Loucy (cell line): ENCODE data around the gene HOXC4.
"Not testable (repeated sequence)": the region's sequence is repeated elsewhere in the genome, so short reads cannot be mapped to it uniquely, and the experiment has no call there.

ENCODE experiments used
- H2AFZ ChIP-seq: fragments of 200-600 bp; sonication (generic); 2 replicates; pipeline ENCODE4 v1.6.0; 2016; ENCODE audit warnings: antibody characterized with exemption, mild to moderate bottlenecking, low read length, moderate library complexity
- H3F3A ChIP-seq: fragments of 200-600 bp; 2 replicates; pipeline ENCODE4 v1.6.0; 2016; ENCODE audit warnings: antibody characterized with exemption, low read depth, mild to moderate bottlenecking
- H3K27me3 ChIP-seq: fragments of 200-600 bp; sonication (generic); 2 replicates; pipeline ENCODE4 v1.6.1; 2014; ENCODE audit warnings: low read length, mild to moderate bottlenecking; ENCODE audit not compliant: insufficient read depth, poor library complexity, severe bottlenecking
- H3K36me3 ChIP-seq: fragments of 200-600 bp; sonication (generic); 2 replicates; pipeline ENCODE4 v1.6.1; 2016; ENCODE audit warnings: low read length; ENCODE audit not compliant: insufficient read depth
- H3K4me1 ChIP-seq: fragments of 200-600 bp; sonication (generic); 2 replicates; pipeline ENCODE4 v1.5.1; 2014; ENCODE audit warnings: low read length, mild to moderate bottlenecking; ENCODE audit not compliant: insufficient read depth, poor library complexity, severe bottlenecking
- H3K4me2 ChIP-seq: fragments of 200-600 bp; sonication (generic); 2 replicates; pipeline ENCODE4 v1.6.0; 2014; ENCODE audit warnings: antibody characterized with exemption, low read length, low read depth, mild to moderate bottlenecking; ENCODE audit not compliant: poor library complexity, severe bottlenecking
- H3K4me3 ChIP-seq: fragments of 200-600 bp; sonication (generic); 2 replicates; pipeline ENCODE4 v1.5.1; 2014; ENCODE audit warnings: low read length, mild to moderate bottlenecking, mixed read lengths; ENCODE audit not compliant: poor library complexity, severe bottlenecking
- H3K79me2 ChIP-seq: fragments of 200-600 bp; sonication (generic); 2 replicates; pipeline ENCODE4 v1.6.1; 2014; ENCODE audit warnings: low read length; ENCODE audit not compliant: insufficient read depth
- H3K9ac ChIP-seq: fragments of 200-600 bp; sonication (generic); 2 replicates; pipeline ENCODE4 v1.6.0; 2014; ENCODE audit warnings: mild to moderate bottlenecking, low read depth, low read length, moderate library complexity; ENCODE audit not compliant: poor library complexity, severe bottlenecking
- H3K9me2 ChIP-seq: fragments of 200-600 bp; sonication (generic); replicated peaks from 2 replicates; pipeline ENCODE4 v1.6.1; 2016; ENCODE audit warnings: low read depth, low read length, mixed read lengths
- H3K9me3 ChIP-seq: fragments of 200-600 bp; sonication (generic); 2 replicates; pipeline ENCODE4 v1.6.1; 2014; ENCODE audit warnings: mild to moderate bottlenecking, antibody characterized with exemption, low read length, low read depth; ENCODE audit not compliant: insufficient read depth
- H4K20me1 ChIP-seq: fragments of 200-600 bp; sonication (generic); 2 replicates; pipeline ENCODE4 v1.6.0; 2014; ENCODE audit warnings: antibody characterized with exemption, low read length, mild to moderate bottlenecking; ENCODE audit not compliant: insufficient read depth, poor library complexity, severe bottlenecking

HOXC4 gene

DNA sequence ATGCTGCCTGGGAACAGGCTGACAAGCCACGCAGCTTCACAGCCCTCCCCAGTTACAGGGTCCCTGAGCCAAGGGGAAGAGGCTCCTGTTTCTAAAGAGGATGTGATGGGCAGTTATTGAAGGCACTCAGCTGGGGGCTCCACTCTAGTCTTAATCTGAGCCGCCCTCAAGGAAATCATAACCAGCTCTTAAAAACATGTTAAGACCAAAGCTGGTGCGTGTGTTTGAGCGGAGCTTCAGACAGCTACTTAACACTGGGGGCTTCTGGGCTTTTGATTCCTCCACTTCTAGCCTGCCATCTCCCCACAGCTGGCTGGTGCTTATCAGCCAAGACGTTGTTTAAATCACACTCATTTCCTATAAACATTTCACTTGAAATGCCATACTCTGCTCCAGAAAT, 42.3 kb downstream of the HOXC4 start:
- not testable (repeated sequence) for H3K4me2 ChIP-seq, H3K9me2 ChIP-seq, H2AFZ ChIP-seq, H3K9me3 ChIP-seq, H3K27me3 ChIP-seq, H3K79me2 ChIP-seq, H3K36me3 ChIP-seq, H3K4me1 ChIP-seq, H3F3A ChIP-seq, H3K9ac ChIP-seq, H4K20me1 ChIP-seq, H3K4me3 ChIP-seq

- H3K4me3 ChIP-seq, H4K20me1 ChIP-seq, H3K27me3 ChIP-seq, H3K9me2 ChIP-seq, H3K79me2 ChIP-seq, H3K4me2 ChIP-seq, H3K36me3 ChIP-seq, H3K4me1 ChIP-seq, H3K9ac ChIP-seq, H3K9me3 ChIP-seq, H3F3A ChIP-seq, H2AFZ ChIP-seq: not testable (repeated sequence)
Observed at GRCh38 chr12:54098644-54099043, 45.0 kb downstream of the HOXC4 start.

DNA sequence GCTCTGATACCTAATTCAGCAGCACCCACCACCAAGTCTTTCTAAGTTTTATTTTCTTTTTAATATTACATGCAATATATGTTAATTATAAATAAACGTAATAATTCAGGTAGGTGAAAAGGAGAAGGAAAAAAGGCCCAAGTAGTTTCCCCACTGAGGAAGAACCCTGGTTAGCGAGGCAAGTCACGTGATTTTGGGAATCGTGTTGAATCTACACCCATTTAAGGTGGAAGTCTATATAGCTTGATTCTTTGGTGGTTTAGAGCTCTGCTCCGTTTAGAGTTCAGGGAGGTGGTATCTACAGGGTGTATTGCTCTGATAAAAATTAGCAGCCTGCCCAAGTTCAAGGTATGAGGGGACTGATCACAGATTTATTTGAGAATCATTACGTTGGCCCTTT, 47.0 kb downstream of the HOXC4 start:
- H3K4me3 ChIP-seq, H3K9me3 ChIP-seq, H4K20me1 ChIP-seq, H3K36me3 ChIP-seq, H2AFZ ChIP-seq, H3K79me2 ChIP-seq, H3K27me3 ChIP-seq, H3K4me2 ChIP-seq, H3K9ac ChIP-seq, H3K9me2 ChIP-seq, H3K4me1 ChIP-seq, H3F3A ChIP-seq: not testable (repeated sequence)

DNA sequence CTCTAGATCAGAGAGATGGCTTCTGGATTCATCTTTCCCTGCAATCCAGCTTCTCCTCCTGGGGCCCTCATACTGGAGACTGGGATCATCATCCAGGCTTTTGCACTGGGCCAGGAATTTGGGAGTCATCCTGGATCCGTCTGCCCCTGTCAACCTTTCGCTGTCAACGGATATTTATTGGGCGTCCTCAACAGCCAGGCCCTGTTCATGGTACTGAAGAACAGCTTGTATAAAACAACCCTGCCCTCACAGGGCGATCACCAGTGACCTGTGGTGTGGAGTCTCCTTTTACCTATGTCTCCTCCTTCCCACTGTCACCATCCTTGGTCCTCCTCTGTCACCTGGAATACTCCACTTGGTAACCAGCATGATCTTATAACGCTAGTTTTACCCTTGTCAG, 48.6 kb downstream of the HOXC4 start:
- not testable (repeated sequence) for H3F3A ChIP-seq, H4K20me1 ChIP-seq, H3K27me3 ChIP-seq

DNA sequence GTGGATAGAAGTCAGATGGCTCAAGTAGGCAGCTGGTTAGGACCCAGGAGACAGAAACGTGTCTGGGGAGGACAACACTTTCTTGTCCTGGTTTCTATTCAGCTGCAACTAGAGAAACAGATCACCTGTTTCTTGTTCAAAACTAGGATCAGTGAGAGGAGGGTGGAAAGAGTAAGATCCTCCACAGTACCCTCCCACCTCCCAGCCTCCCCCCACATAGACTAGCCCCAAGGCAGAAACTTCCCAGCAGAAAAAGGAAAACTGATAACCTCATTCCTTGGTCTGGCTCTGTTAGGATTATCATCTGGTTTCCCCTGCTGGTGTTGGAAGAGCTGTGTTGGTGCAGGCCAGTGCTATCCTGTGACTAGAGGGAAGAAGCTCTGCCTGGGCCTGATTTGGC, 50.2 kb downstream of the HOXC4 start:
- H2AFZ ChIP-seq, H4K20me1 ChIP-seq, H3K9me3 ChIP-seq, H3K27me3 ChIP-seq, H3K79me2 ChIP-seq, H3K9me2 ChIP-seq, H3F3A ChIP-seq, H3K4me3 ChIP-seq, H3K9ac ChIP-seq, H3K36me3 ChIP-seq, H3K4me1 ChIP-seq, H3K4me2 ChIP-seq: not testable (repeated sequence)

More for the DNA sequence above, 48.6 kb downstream of the HOXC4 start:
- H3K79me2 ChIP-seq, H3K4me3 ChIP-seq, H3K9me2 ChIP-seq, H3K4me2 ChIP-seq, H3K9me3 ChIP-seq, H2AFZ ChIP-seq, H3K9ac ChIP-seq, H3K4me1 ChIP-seq, H3K36me3 ChIP-seq: not testable (repeated sequence)
